Endodermal cell (in vitro differentiated cells): ENCODE data around the gene CLMP. TPM values are rescaled to one million over a fixed set of nuclear protein-coding genes. Genes with fewer than 3 reads are reported as not detected.

ENCODE experiments used
- DNase-seq: peaks from one replicate; pipeline ENCODE4 v3.0.0-alpha.2; 2017
- H3K27ac ChIP-seq: 2 replicates; pipeline ENCODE4 v1.5.1; 2013; ENCODE audit warnings: mild to moderate bottlenecking, low read depth, low read length, moderate library complexity
- H3K27me3 ChIP-seq: 2 replicates; pipeline ENCODE4 v1.6.1; 2013; ENCODE audit warnings: mild to moderate bottlenecking, low read length, moderate library complexity; ENCODE audit not compliant: insufficient read depth, control insufficient read depth, poor library complexity, severe bottlenecking
- H3K36me3 ChIP-seq: 2 replicates; pipeline ENCODE4 v1.7.0; 2013; ENCODE audit warnings: mild to moderate bottlenecking, low read length, moderate library complexity; ENCODE audit not compliant: control insufficient read depth, insufficient read depth
- H3K4me1 ChIP-seq: one replicate; pipeline ENCODE4 v1.7.0; 2013; ENCODE audit warnings: low read length; ENCODE audit not compliant: control insufficient read depth, insufficient read depth
- H3K4me3 ChIP-seq: 2 replicates; pipeline ENCODE4 v1.5.1; 2013; ENCODE audit warnings: mild to moderate bottlenecking, low read length, moderate library complexity
- H3K9ac ChIP-seq: 2 replicates; pipeline ENCODE4 v1.6.1; 2013; ENCODE audit warnings: mild to moderate bottlenecking, low read length, moderate library complexity; ENCODE audit not compliant: poor library complexity, severe bottlenecking; ENCODE audit errors: extremely low read depth
- H3K9me3 ChIP-seq: 2 replicates; pipeline ENCODE4 v1.6.1; 2013; ENCODE audit warnings: mild to moderate bottlenecking, low read length, moderate library complexity; ENCODE audit not compliant: control insufficient read depth
- H3K27ac Mint-ChIP-seq: 2 replicates; pipeline ENCODE4 v1.8.0; 2020; ENCODE audit warnings: mixed read lengths
- H3K27me3 Mint-ChIP-seq: 2 replicates; pipeline ENCODE4 v1.8.0; 2021; ENCODE audit warnings: mild to moderate bottlenecking, mixed read lengths; ENCODE audit not compliant: insufficient read depth
- H3K36me3 Mint-ChIP-seq: 2 replicates; pipeline ENCODE4 v1.8.0; 2020; ENCODE audit warnings: low read depth, mixed read lengths
- H3K4me1 Mint-ChIP-seq: 2 replicates; pipeline ENCODE4 v1.8.0; 2020; ENCODE audit warnings: mixed read lengths
- H3K4me3 Mint-ChIP-seq: 2 replicates; pipeline ENCODE4 v1.8.0; 2020; ENCODE audit warnings: mild to moderate bottlenecking, moderate library complexity, mixed read lengths
- H3K9me3 Mint-ChIP-seq: 2 replicates; pipeline ENCODE4 v1.8.0; 2020; ENCODE audit warnings: mild to moderate bottlenecking, mixed read lengths
- WGBS, 2 experiments: methylation state at CpG; one replicate each; pipeline versions ENCODE4 v1.1.5 to v1.1.7; 2013; ENCODE audit warnings: missing lambda C conversion rate in 2 of 2, mixed read lengths in 1 of 2; ENCODE audit not compliant: insufficient coverage in 1 of 2, insufficient read length in 1 of 2; 5-methylcytosine and 5-hydroxymethylcytosine counted together
- total RNA-seq, 2 donors: library from RNA; stranded (reverse); fragmentation: NEBNext Ultra II Directional in 1 of 2; extraction: Animal tissue kit (Norgen Biotek cat#: 25700) in 1 of 2; gene quantifications; 2 replicates in 1 of 2; 3 replicates in 1 of 2; pipeline ENCODE4 v1.2.1, GENCODE V29; 2021
- TF ChIP-seq, protein P1 (sequence below): fragments of 200-600 bp; sonication (generic); conservative IDR thresholded peaks from 2 replicates; pipeline ENCODE4 v1.5.0; 2021; ENCODE audit warnings: antibody characterized with exemption, mild to moderate bottlenecking

CLMP gene
- total RNA-seq, 2 donors from 2014 or later = 86.5 to 94.4 TPM

DNA sequence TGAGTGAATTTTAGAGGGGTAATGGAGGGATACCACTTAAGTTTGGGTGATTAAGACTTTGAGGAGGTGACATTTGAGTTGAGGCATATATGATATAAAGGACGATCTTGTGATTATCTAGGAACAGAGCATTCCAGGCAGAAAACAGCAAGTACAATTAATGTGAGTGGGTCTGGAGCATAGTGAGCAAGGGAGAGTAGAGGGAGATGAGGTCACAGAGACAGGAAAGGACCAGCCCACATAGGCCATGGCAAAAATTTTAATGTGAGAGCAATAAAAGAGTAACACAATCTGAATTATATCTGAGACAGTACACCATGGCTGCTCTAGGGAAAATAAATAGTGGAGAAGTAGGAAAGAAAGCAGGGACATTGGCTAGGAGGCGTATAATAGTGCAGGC lies 118.6 kb downstream of the CLMP start:
- Histone ChIP-seq H3K9ac (no peak overlapping the region), H3K27me3 (no peaks in the 10 kb centered on the region), H3K27ac (no peak overlapping the region), H3K4me1 (no peaks in the 10 kb centered on the region), H3K4me3 (no peak overlapping the region), H3K36me3 (peaks cover 81% of the 10 kb centered on the region), H3K9me3 (no peaks in the 10 kb centered on the region)
- TF ChIP-seq, protein P1, sequence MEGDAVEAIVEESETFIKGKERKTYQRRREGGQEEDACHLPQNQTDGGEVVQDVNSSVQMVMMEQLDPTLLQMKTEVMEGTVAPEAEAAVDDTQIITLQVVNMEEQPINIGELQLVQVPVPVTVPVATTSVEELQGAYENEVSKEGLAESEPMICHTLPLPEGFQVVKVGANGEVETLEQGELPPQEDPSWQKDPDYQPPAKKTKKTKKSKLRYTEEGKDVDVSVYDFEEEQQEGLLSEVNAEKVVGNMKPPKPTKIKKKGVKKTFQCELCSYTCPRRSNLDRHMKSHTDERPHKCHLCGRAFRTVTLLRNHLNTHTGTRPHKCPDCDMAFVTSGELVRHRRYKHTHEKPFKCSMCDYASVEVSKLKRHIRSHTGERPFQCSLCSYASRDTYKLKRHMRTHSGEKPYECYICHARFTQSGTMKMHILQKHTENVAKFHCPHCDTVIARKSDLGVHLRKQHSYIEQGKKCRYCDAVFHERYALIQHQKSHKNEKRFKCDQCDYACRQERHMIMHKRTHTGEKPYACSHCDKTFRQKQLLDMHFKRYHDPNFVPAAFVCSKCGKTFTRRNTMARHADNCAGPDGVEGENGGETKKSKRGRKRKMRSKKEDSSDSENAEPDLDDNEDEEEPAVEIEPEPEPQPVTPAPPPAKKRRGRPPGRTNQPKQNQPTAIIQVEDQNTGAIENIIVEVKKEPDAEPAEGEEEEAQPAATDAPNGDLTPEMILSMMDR = no peak
- H3K27me3 Mint-ChIP-seq = no peaks in the 10 kb centered on the region
- no peak for DNase-seq
- H3K27ac Mint-ChIP-seq = no peak overlapping the region
- H3K4me3 Mint-ChIP-seq = no peak overlapping the region
- H3K36me3 Mint-ChIP-seq = peaks cover 63% of the 10 kb centered on the region
- WGBS, 2 experiments = 95 to 100% methylated on average over 2 of the region's 2 CpGs
- H3K4me1 Mint-ChIP-seq = peaks cover 7% of the 10 kb centered on the region
- no peaks in the 10 kb centered on the region for H3K9me3 Mint-ChIP-seq

DNA sequence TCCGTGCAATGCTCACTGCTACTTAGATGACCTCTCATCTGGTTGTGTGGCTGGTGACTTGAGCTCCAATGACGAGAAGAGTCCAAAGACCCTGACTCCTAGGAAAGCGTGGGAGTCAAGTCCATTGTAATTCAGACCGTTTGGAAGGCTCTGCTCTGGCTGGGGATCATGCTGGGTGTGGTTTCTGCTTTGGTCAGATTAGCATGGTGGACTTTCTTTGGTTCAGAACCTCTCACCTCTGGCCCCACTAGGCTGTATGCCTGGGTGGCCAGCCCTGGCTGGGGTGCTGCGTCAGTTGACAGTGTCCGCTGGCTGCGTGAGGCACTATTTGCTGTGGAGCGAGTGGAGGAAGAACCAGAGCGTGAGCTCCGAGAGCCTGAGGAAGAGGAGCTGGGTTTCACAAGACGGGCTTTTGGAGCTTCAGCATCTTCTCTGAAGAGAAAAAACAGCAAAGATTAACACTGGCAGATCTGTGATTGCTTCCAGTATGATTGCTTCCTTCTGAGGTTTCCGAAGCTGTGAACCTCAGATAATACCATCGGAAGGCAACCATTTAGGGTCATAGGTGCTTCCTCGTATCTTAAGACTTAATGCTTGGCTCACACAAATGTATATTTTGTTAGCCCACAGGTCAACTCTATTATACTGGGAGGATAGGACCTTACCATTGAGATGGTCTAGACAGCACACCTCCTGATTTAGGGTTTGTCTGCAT lies 121.5 kb downstream of the CLMP start:
- peaks cover 57% of the 10 kb centered on the region for H3K36me3 Mint-ChIP-seq

DNA sequence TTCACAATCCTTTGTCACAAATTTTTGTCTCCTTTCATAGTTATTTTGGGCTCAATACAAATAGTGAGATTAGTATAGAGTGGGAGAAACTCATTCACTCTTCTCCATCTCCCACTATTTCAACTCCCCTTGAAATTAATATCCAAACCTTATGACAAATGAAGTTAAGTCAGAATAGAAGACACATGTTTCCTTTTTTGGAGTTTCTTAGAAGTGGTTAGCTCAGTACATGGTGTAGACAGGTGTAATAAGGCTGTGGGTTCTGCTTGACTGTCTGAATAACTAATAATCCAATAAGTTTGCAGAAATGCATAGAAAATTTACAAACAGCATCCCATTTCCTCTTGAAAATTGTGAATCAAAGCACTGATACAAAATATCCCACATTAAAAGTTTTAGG lies 122.3 kb downstream of the CLMP start:
- H3K27me3 ChIP-seq = no peaks in the 10 kb centered on the region
- H3K27ac ChIP-seq = no peak overlapping the region
- DNase-seq = no peak
- no peaks in the 10 kb centered on the region for H3K9me3 ChIP-seq
- H3K36me3 ChIP-seq = peaks cover 77% of the 10 kb centered on the region
- Mint-ChIP-seq H3K4me1 (peaks cover 25% of the 10 kb centered on the region), H3K9me3 (no peaks in the 10 kb centered on the region), H3K27me3 (no peaks in the 10 kb centered on the region), H3K36me3 (peaks cover 52% of the 10 kb centered on the region), H3K27ac (no peak overlapping the region), H3K4me3 (no peak overlapping the region)
- no peak overlapping the region for H3K9ac ChIP-seq
- H3K4me3 ChIP-seq = no peak overlapping the region
- no peaks in the 10 kb centered on the region for H3K4me1 ChIP-seq
- TF ChIP-seq, protein P1 = no peak

More for the DNA sequence above, 121.5 kb downstream of the CLMP start:
- whole genome bisulfite sequencing, 2 experiments = 95 to 96% methylated on average over 12 to 14 of the region's 14 CpGs
- Histone ChIP-seq H3K36me3 (peaks cover 83% of the 10 kb centered on the region), H3K9ac (no peak overlapping the region), H3K9me3 (no peaks in the 10 kb centered on the region), H3K27me3 (no peaks in the 10 kb centered on the region), H3K4me3 (no peak overlapping the region), H3K27ac (no peak overlapping the region), H3K4me1 (no peaks in the 10 kb centered on the region)
- Mint-ChIP-seq H3K9me3 (no peaks in the 10 kb centered on the region), H3K4me1 (peaks cover 25% of the 10 kb centered on the region), H3K27ac (peak overlapping the region; percentile 24), H3K27me3 (no peaks in the 10 kb centered on the region), H3K4me3 (no peak overlapping the region)
- TF ChIP-seq, protein P1 = no peak
- DNase-seq = no peak
